Ishikawa (cell line): ENCODE measurements around the gene MLC1.

Source experiments
- CEBPB ChIP-seq: IDR thresholded peaks from 2 replicates; pipeline ENCODE4 v1.6.1; 2012
- EGR1 ChIP-seq: IDR thresholded peaks from 2 replicates; pipeline ENCODE4 v1.6.1; 2012
- EP300 ChIP-seq: IDR thresholded peaks from 2 replicates; pipeline ENCODE4 v1.6.1; 2012; ENCODE audit warnings: borderline replicate concordance
- RAD21 ChIP-seq: IDR thresholded peaks from 2 replicates; pipeline ENCODE4 v1.6.1; 2012; ENCODE audit warnings: low read depth
- TAF1 ChIP-seq: IDR thresholded peaks from 2 replicates; pipeline ENCODE4 v1.6.1; 2012; ENCODE audit warnings: low read depth, mild to moderate bottlenecking
- TF ChIP-seq, protein P1 (sequence below): IDR thresholded peaks from 2 replicates; pipeline ENCODE4 v1.6.1; 2012

DNA sequence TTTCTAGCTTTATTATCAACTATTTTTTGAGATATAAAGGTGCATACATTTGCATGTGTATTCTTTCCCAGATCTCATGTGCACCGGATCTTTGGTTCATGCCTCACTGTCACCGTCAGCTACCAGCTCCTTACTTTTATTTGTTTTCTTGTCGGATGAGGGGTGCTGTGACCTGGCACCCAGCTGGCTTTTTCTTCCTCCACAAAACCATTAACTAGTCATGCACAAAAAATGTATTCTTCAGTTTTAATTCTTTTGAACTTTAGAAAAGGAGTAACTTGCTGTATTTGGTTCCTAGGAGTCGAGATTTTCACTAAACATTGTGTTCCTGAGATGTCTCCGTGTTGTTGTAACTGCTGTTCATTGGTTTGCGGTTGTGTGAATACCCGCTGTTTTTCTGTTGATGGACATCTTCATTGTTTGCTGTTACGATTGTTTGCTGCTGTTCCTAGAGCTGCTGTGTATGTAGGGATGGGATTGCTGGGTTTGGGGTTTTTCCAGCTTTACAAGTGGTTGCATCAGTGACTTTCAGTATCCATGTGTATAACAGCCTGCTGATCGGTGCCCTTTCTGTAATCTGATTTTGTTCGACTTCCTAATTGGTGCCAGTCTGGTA lies 44.0 kb upstream of the MLC1 start:
- TF ChIP-seq EP300 (no peak), EGR1 (no peak), TAF1 (no peak), CEBPB (no peak), RAD21 (no peak)
- TF ChIP-seq, protein P1, sequence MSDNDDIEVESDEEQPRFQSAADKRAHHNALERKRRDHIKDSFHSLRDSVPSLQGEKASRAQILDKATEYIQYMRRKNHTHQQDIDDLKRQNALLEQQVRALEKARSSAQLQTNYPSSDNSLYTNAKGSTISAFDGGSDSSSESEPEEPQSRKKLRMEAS, result no peak
